GM12878 (cell line): ENCODE measurements around the gene ASMTL. TPM values are rescaled to one million over a fixed set of nuclear protein-coding genes. Genes with fewer than 3 reads are reported as not detected.

Source experiments
- CREM ChIP-seq: IDR thresholded peaks from 2 replicates; pipeline ENCODE4 v1.6.1; 2014; ENCODE audit warnings: antibody characterized with exemption, low read depth
- IKZF2 ChIP-seq, 2 experiments: fragments of 450-650 bp; IDR thresholded peaks; 2 replicates each; pipeline ENCODE4 v1.6.1; 2017; ENCODE audit warnings: mild to moderate bottlenecking in 2 of 2, moderate library complexity in 2 of 2
- KAT2A ChIP-seq: conservative IDR thresholded peaks from 2 replicates; pipeline ENCODE4 v1.6.1; 2011; ENCODE audit warnings: low read depth, low read length; ENCODE audit not compliant: control insufficient read depth
- NFIC ChIP-seq: IDR thresholded peaks from 2 replicates; pipeline ENCODE4 v1.6.1; 2012; ENCODE audit warnings: low read depth, mild to moderate bottlenecking, inconsistent platforms, low read length, moderate library complexity
- POLR2A ChIP-seq: IDR thresholded peaks from 2 replicates; pipeline ENCODE4 v1.6.1; 2011; ENCODE audit warnings: low read depth, mild to moderate bottlenecking, low read length
- POU2F2 ChIP-seq: IDR thresholded peaks from 3 replicates; pipeline ENCODE4 v1.6.1; 2011; ENCODE audit warnings: low read depth, mild to moderate bottlenecking, low read length, borderline replicate concordance
- RCOR1 ChIP-seq: conservative IDR thresholded peaks from 2 replicates; pipeline ENCODE4 v1.6.1; 2012; ENCODE audit warnings: low read depth, low read length, improper control_type of control experiment
- RFX5 ChIP-seq: IDR thresholded peaks from 2 replicates; pipeline ENCODE4 v1.6.1; 2011; ENCODE audit warnings: low read depth, low read length, improper control_type of control experiment
- SIN3A ChIP-seq: IDR thresholded peaks from 2 replicates; pipeline ENCODE4 v1.6.1; 2012; ENCODE audit warnings: low read depth, low read length, improper control_type of control experiment
- TARDBP ChIP-seq: IDR thresholded peaks from 2 replicates; pipeline ENCODE4 v1.6.1; 2016; ENCODE audit warnings: borderline replicate concordance
- TBL1XR1 ChIP-seq: IDR thresholded peaks from 2 replicates; pipeline ENCODE4 v1.6.1; 2012; ENCODE audit warnings: low read depth, low read length, improper control_type of control experiment
- TCF3 ChIP-seq: IDR thresholded peaks from 2 replicates; pipeline ENCODE4 v1.6.1; 2012; ENCODE audit warnings: low read depth, mild to moderate bottlenecking, low read length, borderline replicate concordance; ENCODE audit not compliant: insufficient read depth
- polyA plus RNA-seq, 11 experiments: library from polyadenylated mRNA; depleted of rRNA in 4 of 11; unstranded in 6 of 11; stranded (reverse) in 5 of 11; fragments of >200 nt; fragmentation: Nextera tagmentation in 4 of 11; fragmentation: Illumina TruSeq in 1 of 11; extraction: Ambion mirVana in 4 of 11; extraction: Trizol in 1 of 11; gene quantifications; 1 replicate in 1 of 11; 2 replicates in 10 of 11; pipeline versions ENCODE4 v1.2.1 to v1.2.3, GENCODE V29; 2011 to 2016; ENCODE audit warnings: inconsistent platforms in 2 of 11, missing spikeins in 2 of 11, low read depth in 1 of 11
- total RNA-seq, 4 experiments: library from RNA; depleted of rRNA in 3 of 4; stranded (reverse); fragments of >200 nt in 3 of 4; fragmentation: Illumina TruSeq in 1 of 4; extraction: Trizol in 1 of 4; gene quantifications; 2 replicates each; pipeline versions ENCODE4 v1.2.1 to v1.2.3, GENCODE V29; 2013 to 2021
- TF ChIP-seq, protein P1 (sequence below): fragments of 450-650 bp; IDR thresholded peaks from 2 replicates; pipeline ENCODE4 v1.6.1; 2018; ENCODE audit warnings: borderline replicate concordance, mild to moderate bottlenecking; ENCODE audit not compliant: partially characterized antibody
- TF ChIP-seq, protein P2 (sequence below): fragments of 450-650 bp; IDR thresholded peaks from 2 replicates; pipeline ENCODE4 v1.6.1; 2017; ENCODE audit warnings: antibody characterized with exemption, mild to moderate bottlenecking, moderate library complexity

Gene ASMTL
- total and polyA plus RNA-seq, 10 of the 15 experiments (the other 5 are each of a cell fraction or from before 2014, with no cell fraction given) = 1.6 to 51.9 (median 32.1) TPM

DNA sequence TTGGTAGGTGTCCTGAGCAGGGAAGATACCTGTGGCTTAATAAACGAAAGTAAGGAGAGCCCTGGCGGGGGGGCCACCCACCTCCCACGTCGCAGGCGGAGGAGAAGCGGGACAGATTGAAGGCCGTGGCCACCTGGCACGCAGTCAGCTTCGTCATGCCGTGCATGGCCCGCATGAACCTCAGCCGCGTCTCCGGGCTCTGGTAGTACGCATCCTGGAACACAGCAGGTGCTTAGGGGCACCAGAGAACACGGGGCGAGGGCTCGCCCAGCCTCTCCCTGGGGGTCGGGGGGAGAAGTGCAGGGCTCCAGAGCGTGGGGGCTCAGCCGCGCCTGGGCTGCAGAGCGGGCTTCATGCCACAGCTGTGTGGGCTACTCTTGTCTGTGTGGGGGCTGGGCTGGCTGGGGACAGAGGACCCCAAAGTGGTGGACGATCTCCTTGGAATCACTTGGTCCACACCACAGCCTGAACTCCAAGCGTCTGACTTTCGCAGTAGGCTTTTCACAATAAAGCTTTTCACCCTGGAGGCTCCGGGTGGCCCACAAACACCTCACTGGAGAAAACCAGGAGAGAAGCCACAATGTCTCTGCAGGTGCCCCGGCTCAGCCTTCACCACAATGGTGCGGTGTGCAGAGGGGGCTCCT is 33.7 kb downstream of the ASMTL start (continued):
- TF ChIP-seq, protein P1, sequence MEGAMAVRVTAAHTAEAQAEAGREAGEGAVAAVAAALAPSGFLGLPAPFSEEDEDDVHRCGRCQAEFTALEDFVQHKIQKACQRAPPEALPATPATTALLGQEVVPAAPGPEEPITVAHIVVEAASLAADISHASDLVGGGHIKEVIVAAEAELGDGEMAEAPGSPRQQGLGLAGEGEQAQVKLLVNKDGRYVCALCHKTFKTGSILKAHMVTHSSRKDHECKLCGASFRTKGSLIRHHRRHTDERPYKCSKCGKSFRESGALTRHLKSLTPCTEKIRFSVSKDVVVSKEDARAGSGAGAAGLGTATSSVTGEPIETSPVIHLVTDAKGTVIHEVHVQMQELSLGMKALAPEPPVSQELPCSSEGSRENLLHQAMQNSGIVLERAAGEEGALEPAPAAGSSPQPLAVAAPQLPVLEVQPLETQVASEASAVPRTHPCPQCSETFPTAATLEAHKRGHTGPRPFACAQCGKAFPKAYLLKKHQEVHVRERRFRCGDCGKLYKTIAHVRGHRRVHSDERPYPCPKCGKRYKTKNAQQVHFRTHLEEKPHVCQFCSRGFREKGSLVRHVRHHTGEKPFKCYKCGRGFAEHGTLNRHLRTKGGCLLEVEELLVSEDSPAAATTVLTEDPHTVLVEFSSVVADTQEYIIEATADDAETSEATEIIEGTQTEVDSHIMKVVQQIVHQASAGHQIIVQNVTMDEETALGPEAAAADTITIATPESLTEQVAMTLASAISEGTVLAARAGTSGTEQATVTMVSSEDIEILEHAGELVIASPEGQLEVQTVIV = no peak
- no peak for TF ChIP-seq TARDBP
- no peak for TF ChIP-seq RCOR1
- no peak for TF ChIP-seq KAT2A
- TF ChIP-seq CREM = no peak
- TF ChIP-seq POU2F2 = no peak
- no peak for TF ChIP-seq SIN3A
- no peak for TF ChIP-seq IKZF2 (IDR thresholded peaks at IDR 0.05)
- no peak for TF ChIP-seq TCF3
- TF ChIP-seq, protein P2, sequence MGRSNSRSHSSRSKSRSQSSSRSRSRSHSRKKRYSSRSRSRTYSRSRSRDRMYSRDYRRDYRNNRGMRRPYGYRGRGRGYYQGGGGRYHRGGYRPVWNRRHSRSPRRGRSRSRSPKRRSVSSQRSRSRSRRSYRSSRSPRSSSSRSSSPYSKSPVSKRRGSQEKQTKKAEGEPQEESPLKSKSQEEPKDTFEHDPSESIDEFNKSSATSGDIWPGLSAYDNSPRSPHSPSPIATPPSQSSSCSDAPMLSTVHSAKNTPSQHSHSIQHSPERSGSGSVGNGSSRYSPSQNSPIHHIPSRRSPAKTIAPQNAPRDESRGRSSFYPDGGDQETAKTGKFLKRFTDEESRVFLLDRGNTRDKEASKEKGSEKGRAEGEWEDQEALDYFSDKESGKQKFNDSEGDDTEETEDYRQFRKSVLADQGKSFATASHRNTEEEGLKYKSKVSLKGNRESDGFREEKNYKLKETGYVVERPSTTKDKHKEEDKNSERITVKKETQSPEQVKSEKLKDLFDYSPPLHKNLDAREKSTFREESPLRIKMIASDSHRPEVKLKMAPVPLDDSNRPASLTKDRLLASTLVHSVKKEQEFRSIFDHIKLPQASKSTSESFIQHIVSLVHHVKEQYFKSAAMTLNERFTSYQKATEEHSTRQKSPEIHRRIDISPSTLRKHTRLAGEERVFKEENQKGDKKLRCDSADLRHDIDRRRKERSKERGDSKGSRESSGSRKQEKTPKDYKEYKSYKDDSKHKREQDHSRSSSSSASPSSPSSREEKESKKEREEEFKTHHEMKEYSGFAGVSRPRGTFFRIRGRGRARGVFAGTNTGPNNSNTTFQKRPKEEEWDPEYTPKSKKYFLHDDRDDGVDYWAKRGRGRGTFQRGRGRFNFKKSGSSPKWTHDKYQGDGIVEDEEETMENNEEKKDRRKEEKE = no peak
- no peak for TF ChIP-seq RFX5
- peak; percentile 52 for TF ChIP-seq POLR2A
- TF ChIP-seq NFIC = no peak
- TF ChIP-seq TBL1XR1 = no peak
